HCT116 (cell line): Measurements from ENCODE around the gene PWWP2B.

ENCODE experiments used
- ELF1 ChIP-seq: IDR thresholded peaks from 2 replicates; pipeline ENCODE4 v1.6.1; 2012; ENCODE audit warnings: low read depth, borderline replicate concordance
- EZH2 ChIP-seq: fragments of 200-600 bp; sonication (generic); IDR thresholded peaks from 2 replicates; pipeline ENCODE4 v1.6.1; 2017; ENCODE audit warnings: antibody characterized with exemption, mixed run types
- JUND ChIP-seq: IDR thresholded peaks from 2 replicates; pipeline ENCODE4 v1.6.1; 2012
- POLR2A ChIP-seq: IDR thresholded peaks from 2 replicates; pipeline ENCODE4 v1.7.0; 2011; ENCODE audit warnings: borderline replicate concordance; ENCODE audit not compliant: insufficient read depth, insufficient read length; ENCODE audit errors: extremely low read depth
- POLR2AphosphoS5 ChIP-seq: IDR thresholded peaks from 2 replicates; pipeline ENCODE4 v1.6.1; 2011; ENCODE audit warnings: mild to moderate bottlenecking, low read depth, low read length, moderate library complexity
- RAD21 ChIP-seq: IDR thresholded peaks from 2 replicates; pipeline ENCODE4 v1.6.1; 2012; ENCODE audit warnings: low read depth, mild to moderate bottlenecking
- SIN3A ChIP-seq: IDR thresholded peaks from 2 replicates; pipeline ENCODE4 v1.6.1; 2012; ENCODE audit warnings: low read depth
- TCF7L2 ChIP-seq: IDR thresholded peaks from 2 replicates; pipeline ENCODE4 v1.7.0; 2011; ENCODE audit warnings: borderline replicate concordance, inconsistent platforms; ENCODE audit not compliant: insufficient read depth, insufficient read length; ENCODE audit errors: extremely low read depth
- ZNF274 ChIP-seq: fragments of 200-500 bp; sonication (Bioruptor generic); IDR thresholded peaks from 2 replicates; pipeline ENCODE4 v1.6.1; 2014; ENCODE audit warnings: mild to moderate bottlenecking, low read depth, low read length, inconsistent platforms
- TF ChIP-seq, protein P1 (sequence below), 3 experiments: fragments of 200-600 bp in 1 of 3; sonication (generic) in 1 of 3; IDR thresholded peaks in 2 of 3; conservative IDR thresholded peaks in 1 of 3; 2 replicates each; pipeline ENCODE4 v1.5.1; 2012 to 2017; ENCODE audit warnings: low read depth in 2 of 3, low read length in 2 of 3, antibody characterized with exemption in 1 of 3, borderline replicate concordance in 1 of 3, control low read depth in 1 of 3, mild to moderate bottlenecking in 1 of 3, mixed read lengths in 1 of 3, mixed run types in 1 of 3, moderate library complexity in 1 of 3; ENCODE audit not compliant: insufficient read depth in 1 of 3
- TF ChIP-seq, protein P2 (sequence below): IDR thresholded peaks from 2 replicates; pipeline ENCODE4 v1.6.1; 2012

DNA sequence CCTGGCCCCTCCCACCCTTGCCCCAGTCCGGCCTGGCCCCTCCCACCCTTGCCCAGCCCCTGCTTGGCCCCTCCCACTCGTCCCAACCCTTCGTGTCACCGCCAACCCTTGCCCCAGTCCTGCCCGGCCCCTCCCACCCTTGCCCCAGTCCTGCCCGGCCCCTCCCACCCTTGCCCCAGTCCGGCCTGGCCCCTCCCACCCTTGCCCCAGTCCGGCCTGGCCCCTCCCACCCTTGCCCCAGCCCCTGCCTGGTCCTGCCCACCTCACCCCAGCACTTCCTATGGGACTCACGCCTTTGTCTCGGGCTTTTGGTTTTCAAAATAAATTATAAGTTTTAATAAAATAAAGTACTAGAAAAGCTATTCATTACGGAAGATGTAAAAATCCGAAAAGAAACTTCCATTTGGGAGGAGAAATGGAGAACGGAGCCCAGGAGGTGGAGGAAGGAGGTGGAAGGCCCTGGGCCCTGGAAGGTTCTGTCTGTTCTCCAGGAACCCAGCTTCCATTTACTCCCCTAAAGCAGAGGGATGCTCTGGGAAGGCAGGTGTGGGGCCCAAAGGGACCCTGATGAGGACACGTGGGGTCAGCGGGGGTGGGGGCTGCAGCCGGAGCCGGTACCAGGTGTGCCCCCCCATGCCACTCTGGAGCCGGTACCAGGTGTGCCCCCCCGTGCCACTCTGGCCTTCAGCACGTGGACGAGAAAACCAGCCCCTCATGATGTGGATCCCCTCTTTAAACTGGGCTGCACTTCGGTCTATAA is 52.2 kb downstream of the PWWP2B start:
- TF ChIP-seq POLR2AphosphoS5 (no peak), RAD21 (no peak), EZH2 (no peak), POLR2A (no peak), ZNF274 (no peak), TCF7L2 (no peak), SIN3A (no peak), ELF1 (no peak), JUND (no peak)
- TF ChIP-seq, protein P1, sequence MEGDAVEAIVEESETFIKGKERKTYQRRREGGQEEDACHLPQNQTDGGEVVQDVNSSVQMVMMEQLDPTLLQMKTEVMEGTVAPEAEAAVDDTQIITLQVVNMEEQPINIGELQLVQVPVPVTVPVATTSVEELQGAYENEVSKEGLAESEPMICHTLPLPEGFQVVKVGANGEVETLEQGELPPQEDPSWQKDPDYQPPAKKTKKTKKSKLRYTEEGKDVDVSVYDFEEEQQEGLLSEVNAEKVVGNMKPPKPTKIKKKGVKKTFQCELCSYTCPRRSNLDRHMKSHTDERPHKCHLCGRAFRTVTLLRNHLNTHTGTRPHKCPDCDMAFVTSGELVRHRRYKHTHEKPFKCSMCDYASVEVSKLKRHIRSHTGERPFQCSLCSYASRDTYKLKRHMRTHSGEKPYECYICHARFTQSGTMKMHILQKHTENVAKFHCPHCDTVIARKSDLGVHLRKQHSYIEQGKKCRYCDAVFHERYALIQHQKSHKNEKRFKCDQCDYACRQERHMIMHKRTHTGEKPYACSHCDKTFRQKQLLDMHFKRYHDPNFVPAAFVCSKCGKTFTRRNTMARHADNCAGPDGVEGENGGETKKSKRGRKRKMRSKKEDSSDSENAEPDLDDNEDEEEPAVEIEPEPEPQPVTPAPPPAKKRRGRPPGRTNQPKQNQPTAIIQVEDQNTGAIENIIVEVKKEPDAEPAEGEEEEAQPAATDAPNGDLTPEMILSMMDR (IDR thresholded peaks at IDR 0.05 in 2 of 3, conservative IDR thresholded peaks at IDR 0.05 in 1 of 3; ENCODE audit: borderline replicate concordance in 1 of 3, insufficient read depth in 1 of 3, low read depth in 2 of 3, low read length in 2 of 3) = no peak
- TF ChIP-seq, protein P2, sequence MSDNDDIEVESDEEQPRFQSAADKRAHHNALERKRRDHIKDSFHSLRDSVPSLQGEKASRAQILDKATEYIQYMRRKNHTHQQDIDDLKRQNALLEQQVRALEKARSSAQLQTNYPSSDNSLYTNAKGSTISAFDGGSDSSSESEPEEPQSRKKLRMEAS = no peak
